ENCODE results near the gene LRRC8B.

LRRC8B gene

GRCh38 chr1:89587729-89588161, 63.1 kb downstream of the LRRC8B start:
- no peak for DNase-seq

GRCh38 chr1:89588480-89588879, 63.9 kb downstream of the LRRC8B start:
- no peak for DNase-seq

GRCh38 chr1:89589515-89589914, 64.9 kb downstream of the LRRC8B start:
- DNase-seq: peak; percentile 3

- DNase-seq: no peak
Measured at GRCh38 chr1:89590341-89591080, 65.9 kb downstream of the LRRC8B start.

- peak; percentile 85 for DNase-seq
Measured at GRCh38 chr1:89592861-89593302, 68.3 kb downstream of the LRRC8B start.

GRCh38 chr1:89594096-89594740, 69.6 kb downstream of the LRRC8B start:
- no peak for DNase-seq

GRCh38 chr1:89596698-89597097, 72.1 kb downstream of the LRRC8B start:
- DNase-seq: no peak

- peak; percentile 34 for DNase-seq
Measured at GRCh38 chr1:89598450-89599331, 74.1 kb downstream of the LRRC8B start.

GRCh38 chr1:89599332-89599630, 74.7 kb downstream of the LRRC8B start:
- no peak for DNase-seq

GRCh38 chr1:89600451-89601224, 76.0 kb downstream of the LRRC8B start:
- DNase-seq: peak; percentile 74

GRCh38 chr1:89602871-89603404, 78.3 kb downstream of the LRRC8B start:
- no peak for DNase-seq

GRCh38 chr1:89603651-89604413, 79.2 kb downstream of the LRRC8B start:
- no peak for DNase-seq

GRCh38 chr1:89604414-89604735, 79.7 kb downstream of the LRRC8B start:
- no peak for DNase-seq

- peak; percentile 32 for DNase-seq
Measured at GRCh38 chr1:89605692-89606091, 81.1 kb downstream of the LRRC8B start.

GRCh38 chr1:89606227-89606980, 81.8 kb downstream of the LRRC8B start:
- DNase-seq: peak; percentile 17

- no peak for DNase-seq
Measured at GRCh38 chr1:89607156-89607555, 82.5 kb downstream of the LRRC8B start.

GRCh38 chr1:89607586-89608318, 83.1 kb downstream of the LRRC8B start:
- no peak for DNase-seq

- DNase-seq: no peak
Measured at GRCh38 chr1:89608319-89608983, 83.8 kb downstream of the LRRC8B start.

- DNase-seq: no peak
Measured at GRCh38 chr1:89608984-89609725, 84.5 kb downstream of the LRRC8B start.
